Brain pericyte (primary cell): ENCODE measurements around the gene CBX6.

ENCODE experiments used
- DNase-seq: peaks from one replicate; pipeline ENCODE4 v3.0.0-alpha.2; 2012; ENCODE audit warnings: low read depth, low spot score

Gene CBX6

DNA sequence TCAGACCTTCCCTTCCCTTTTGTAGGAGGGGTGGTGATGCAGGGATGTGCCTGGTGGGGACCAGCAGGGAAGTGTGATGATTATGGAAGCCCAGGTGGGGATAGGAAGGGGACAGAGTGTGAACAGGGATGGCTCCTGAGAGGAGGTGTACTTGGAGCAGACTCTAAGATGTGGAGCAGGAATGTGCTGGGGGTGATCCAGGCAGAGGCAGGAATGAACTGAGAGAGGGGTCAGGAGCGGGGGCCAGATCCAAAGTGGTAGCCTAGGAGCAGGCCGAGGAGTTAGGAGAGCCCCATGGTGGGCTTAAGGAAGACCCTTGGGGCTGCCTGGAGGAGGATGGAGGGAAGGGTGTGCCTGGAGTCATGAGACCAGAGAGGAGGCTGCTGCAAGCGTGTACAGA lies 31.9 kb downstream of the CBX6 start:
- DNase-seq, result no peak

DNA sequence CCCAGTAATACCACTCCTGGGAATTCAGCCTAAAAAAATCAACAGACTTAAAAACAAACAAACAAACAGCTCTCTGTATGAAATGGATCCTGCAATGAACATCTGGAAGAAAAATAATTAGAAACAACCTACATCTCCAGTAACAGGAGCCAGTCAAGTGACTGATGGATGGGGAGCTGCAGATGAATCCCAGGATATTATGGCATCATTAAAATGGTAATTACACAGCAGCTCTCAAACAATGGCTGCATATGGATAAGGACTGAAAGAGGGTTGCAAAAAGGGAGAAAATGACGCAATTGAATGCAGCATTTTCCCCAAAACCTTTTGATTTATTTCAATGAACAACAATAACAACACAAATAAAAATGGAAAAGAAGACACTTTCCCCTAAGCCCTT lies 32.3 kb downstream of the CBX6 start:
- DNase-seq, result no peak

DNA sequence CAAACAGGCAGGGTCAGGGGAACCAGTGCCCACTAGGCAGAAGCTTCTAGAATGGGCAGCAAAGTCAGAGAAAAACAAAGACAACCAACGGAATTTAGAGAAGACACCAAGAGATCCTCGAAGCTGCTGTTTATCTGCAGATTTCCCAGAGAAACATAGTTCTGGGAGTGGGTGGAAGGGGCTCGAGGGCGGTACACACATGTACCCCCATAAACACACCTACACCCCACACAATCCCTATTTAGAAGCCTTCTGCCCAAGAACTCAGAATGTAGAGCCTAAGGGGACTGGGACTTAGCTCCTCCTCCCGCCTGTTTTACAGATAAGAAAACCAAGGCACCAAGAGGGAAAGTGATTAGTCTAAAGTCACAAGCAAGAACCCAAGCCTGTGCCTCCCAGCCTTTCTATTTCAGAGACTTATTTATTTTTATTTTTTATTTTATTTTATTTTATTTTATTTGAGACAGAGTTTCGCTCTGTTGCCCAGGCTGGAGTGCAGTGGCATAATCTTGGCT lies 34.5 kb downstream of the CBX6 start:
- no peak for DNase-seq

DNA sequence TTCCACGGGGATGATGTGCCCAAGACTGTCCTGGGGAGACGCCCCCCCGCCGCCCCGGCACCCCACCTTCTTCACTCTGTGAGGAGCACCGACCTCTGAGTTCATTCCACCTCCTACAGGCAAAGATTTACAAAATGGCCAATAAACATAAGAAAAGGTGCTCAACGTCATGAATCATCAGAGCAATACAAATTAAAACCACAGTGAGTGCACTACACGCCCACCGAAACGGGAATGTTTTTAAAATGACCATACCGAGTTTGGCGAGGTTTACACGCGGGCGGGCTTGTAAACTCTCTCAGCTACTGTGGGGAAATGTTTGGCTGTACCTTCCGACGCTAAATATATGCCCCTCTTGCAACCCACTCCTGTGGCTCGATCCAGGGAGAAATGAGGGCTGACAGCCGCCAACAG lies 36.1 kb downstream of the CBX6 start:
- no peak for DNase-seq

DNA sequence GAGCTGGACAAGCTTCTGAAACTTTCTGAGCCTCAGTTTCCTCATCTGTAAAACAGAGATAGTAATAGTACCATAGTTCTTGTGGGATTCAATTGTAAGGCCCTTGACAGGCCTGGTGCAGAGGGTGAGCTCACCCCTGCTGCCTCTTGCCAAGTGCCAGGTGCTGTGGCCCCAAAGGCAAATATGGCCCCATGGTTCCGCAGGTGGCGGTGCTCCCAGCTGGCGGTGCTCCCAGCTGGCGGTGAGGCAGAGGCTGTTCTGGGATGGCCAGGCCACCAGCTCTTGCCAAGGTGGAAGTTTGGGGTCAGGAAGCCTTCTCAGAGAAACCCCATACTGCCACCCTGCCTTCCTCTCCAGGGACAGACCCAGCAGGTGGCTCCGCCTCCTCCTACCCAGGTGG lies 37.0 kb downstream of the CBX6 start:
- DNase-seq, result no peak

DNA sequence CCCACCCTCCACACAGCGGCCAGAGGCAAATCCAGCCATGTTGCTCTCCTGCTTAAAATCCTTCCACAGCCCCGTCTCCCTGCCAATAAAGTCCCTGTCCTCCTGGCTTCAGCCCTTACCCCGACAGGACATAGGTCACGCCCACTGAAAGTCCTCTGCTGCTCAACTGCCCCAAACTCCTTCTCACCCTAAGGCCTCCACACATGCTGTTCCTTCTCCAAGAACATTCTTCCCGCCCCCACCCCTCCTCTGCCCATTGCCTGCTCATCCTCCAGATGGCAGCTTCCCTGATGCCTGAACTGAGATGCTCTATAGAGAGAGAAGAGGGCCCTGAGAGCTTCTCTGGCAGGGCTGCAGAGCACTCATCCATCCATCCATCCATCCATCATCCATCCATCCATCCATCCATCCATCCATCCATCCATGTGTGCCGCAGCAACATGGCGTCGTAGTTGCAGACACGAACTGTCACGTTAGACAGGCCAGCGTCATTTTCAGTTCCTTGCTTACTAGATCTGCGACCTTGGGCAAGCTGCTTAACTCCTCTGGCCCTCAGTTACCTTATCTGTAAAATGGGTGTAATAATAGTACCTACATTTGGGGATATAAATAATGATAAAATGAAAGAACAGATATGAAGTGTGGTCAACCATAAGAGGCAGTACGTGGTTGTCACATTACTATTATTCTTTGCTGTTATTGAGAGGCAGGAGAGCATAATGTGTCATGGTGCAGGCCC lies 37.6 kb downstream of the CBX6 start:
- no peak for DNase-seq

DNA sequence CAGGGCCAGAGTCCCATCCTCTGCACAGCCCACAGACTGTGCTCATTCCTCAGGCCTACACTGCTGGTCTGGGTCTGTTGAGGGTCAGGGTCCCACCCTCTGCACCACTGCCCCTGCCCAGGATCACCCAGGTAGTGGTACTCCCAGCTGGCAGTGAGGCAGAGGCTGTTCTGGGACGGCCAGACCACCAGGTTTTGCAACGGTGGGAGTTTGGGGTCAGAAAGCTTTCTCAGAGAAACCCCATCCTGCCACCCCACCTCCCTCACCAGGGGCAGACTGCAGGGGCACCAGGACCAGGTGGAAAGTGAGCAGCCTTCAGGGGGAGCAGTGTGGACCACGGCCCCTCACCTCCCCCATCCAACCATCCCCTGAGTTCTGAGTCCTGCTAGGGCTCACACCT lies 39.0 kb downstream of the CBX6 start:
- DNase-seq, result no peak

DNA sequence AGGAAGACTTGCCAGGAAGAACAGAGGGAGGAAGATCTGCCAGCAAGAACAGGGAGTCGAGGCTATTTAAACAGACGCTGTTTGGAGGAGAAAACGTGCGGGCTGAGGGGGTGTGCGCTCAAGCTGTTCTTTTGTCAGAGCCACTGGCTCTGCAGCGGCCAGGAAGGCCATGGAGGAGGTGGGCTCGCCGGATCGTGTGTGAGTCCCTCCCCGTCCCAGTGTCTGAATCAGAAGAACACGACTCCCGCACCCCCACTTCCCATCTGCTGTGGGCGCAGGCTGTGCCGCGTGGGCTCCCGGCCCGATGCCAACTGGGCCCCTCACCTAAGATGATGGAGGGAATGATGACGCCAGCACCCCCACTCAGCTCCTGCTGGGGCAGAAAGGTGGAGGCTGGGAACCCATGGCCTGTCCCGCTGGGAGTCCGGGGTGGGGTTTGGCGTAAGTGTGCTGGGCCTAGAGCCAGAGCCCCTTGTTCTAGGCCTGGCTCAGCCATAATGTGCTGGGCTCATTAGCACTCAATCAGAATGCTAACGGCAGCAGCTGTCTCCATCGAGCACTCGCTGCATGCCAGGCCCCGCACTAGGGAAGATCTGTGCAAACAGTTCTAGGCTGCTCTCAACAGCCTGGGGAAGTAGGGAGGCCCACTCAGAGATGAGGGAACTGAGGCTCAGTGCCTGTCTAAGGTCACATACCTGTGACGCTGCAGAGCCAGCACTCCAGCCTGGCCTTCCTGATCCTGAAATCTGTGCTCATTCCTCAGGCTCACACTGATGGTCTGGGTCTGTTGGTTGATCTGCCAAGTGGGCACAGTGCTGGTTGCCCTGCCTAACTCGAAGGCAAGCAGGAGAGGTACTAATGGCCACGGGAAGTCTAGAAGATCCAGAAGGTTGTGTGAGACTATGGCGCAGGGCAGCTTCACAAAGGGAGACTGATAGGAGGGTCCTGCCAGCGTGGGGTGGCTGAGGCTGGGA lies 39.7 kb downstream of the CBX6 start:
- no peak for DNase-seq

DNA sequence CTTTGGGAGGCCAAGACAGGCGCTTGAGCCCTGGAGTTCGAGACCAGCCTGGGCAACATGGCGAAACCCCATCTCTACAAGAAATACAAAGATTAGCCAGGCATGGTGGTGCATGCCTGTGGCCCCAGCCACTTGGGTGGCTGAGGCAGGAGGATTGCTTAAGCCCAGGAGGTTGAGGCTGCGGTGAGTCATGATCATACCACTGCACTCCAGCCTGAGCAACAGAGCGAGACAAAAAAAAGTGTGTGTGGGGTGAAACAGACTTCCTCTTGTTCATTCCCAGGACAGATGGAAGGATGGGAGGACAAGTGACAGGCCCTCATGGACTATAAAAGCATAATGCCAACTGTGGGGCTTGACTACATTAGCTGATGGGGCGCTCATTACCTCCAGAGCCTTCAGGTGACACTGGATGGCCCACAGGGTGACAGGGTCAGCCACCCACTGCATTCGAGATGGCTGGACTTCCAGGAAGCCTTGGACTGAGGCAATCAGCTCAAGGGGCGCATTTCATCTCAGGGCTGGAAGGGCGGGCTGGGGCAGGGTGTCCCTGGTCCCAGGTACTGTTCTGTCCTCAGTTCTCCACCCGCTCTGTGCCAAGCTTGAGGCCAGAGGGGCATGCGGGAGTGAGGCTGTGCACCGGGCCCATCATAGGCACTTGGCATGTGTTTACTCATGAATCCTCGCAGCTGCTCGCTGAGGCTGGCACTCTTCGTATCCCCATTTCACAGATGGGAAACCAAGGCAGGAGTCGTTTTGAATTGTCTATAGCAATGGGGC lies 40.7 kb downstream of the CBX6 start:
- DNase-seq, result no peak

DNA sequence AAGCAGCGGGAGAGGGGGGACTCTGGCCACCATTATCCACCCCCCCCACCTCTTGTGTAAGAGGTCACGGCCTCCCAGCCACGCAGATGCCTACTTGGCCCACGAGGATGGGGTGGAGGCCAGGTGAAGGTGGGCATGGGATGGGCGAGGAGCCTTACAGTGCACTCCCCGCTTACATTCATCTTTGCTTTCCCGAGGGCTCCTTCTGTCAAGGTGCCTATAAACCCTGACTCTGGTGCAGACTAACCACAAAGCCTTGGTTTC lies 41.2 kb downstream of the CBX6 start:
- DNase-seq, result no peak

DNA sequence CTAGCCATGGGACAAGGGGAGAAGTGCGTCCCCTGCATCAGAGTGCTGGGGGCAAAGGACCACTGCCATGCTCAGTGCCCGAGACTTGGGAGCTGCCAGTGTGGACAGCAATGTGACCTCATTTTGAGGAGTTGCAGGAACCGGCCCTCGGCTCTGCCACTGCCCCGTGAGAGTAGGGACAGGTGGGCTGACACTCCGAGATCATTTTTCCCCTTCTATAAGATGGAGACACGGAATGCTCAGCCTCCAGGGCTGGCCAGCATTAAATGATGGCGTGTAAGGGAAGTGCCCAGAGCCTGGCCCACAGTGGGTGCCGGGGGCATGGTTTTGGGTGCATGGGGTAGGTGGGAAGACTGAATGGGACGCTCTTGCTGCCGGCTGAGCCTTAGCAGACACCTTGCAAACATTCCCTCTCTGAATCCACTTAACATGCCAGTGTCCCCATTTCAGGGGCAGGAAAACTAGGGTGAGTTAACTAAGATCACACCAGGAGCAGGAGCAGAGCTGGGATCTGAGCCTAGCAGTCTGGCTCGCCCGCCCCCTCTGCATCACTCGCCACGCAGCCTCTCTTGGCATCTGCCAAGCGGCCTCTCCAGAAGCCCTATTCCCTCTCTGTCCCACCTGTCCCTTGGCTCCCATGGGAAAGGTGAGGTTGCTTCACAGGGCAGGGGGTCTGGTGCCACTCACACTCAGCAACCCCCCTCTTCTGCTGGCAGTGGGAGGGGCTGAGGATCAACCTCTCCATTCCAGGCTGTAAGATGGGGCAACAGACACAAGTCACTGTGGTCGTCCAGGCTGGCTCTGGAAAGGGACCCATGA lies 41.8 kb downstream of the CBX6 start:
- no peak for DNase-seq

DNA sequence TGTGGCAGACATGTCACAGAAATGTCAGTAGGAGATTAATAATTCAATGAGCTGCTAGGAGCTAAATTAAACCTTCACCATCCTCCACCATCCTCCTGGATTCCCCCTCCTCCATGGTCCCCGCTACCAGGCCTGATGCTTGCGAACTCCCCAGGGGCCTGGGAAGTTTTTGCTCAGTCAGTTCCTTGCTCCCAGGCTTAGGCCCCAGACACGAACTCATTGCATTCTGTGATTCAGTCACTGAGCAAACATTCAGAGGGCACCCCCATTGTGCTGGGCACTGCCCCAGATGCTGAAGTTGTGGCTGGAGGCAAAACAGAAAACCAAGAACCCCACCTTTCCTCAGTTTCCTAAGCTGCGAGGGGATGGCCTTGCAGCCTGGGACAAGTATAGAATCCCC lies 42.5 kb downstream of the CBX6 start:
- DNase-seq, result no peak

DNA sequence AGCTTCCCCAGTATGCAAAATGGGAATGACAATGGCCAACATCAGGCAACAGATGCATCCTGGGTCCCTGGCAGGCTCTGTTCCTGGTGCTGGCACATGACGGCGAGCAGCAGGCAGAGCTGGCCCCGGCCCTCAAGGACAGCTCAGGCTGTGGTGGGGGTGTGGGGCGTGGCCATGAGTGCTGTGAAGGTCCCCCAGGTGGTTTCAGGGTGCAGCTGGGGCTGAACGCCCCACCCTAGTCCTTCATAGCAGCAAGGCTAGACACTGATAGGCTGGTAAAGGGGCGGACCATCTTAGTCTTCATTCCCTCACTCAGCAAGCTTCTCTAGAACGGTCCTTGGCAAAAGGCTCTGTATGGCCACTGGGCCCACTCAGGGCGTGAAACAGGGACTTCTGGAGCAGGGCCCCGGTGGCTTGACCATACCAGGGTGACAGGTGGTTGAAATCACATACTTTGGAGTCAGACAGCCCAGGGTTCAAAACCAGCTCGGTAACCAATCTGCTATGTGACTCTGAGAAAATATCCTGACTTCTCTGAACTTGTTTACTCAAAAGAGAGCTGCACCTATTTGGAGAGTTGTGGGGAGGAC lies 43.3 kb downstream of the CBX6 start:
- no peak for DNase-seq

DNA sequence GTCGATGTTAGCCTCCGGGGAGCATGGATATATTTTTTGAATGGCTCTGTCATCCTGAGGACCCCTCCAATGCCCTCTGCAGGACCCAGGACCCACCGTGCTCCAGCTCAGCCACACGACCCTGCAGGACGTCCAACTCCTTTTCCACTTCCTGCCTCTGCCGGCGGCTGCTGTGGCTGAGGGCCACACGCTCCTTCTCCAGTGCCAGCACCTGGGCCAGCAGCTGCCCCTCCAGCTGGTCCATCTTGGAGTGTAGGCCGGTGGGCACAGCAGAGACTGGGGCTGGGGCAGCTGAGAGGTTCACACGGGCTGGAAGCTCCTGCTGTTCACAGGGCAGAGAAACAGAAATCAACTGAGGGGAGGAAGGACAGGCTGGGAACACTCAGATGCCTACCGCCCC lies 43.8 kb downstream of the CBX6 start:
- no peak for DNase-seq

DNA sequence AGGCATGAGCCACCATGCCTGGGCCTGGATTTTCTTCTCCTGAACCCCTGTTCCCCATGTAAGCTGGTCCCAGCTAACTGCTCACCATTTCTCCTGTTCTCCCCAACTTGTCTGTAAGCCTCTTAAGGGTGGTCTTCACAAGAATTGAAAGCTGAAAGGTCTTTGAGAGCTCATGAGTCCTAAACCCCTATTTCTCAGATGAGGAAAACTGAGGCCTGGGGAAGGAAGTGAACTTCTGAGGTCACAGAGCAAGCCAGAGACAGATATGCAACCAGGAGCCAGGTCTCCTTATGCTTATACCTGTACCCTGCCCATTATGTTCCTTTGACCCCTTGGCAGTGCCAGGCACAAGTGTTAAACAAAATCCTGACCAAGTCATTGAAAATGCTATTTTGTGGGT lies 44.5 kb downstream of the CBX6 start:
- no peak for DNase-seq

DNA sequence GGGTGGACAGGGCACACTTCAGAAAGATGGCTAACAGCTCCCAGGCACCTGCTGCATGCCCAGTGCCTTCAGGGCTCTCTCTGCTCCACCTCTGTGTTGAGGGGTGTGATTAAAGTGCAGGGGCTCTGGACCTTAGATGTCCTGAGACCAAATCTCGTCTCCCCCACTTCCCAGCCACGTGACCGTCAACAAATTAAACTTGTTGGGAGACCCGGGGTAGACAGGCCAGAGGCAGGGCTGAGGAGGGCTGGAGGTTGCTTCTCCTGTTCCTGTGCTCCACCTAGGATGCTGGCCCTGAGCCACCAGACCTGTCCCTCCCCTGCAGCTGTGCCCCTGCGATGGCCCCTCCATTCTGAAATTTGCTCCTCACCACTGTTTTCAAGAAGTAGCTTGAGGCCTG lies 45.2 kb downstream of the CBX6 start:
- DNase-seq, result no peak

DNA sequence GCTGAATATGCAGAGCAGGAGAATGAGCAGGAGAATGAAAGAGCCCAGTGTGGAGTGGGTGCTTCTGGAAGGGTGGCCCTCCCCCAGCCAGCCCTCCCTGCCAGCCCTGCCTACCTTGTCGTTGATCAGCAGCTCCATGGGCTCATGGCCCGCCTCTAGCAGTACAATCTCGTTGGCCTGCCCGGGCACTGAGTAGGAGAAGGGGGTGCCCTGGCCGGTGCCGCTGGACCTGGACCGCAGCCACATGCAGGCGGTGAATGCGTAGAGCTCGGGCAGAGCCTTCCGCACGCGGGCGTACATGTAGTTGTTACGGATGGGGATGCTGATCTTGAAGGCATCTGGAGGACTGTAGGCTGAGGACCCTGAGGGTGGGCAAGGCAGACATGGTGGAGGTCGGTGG lies 45.6 kb downstream of the CBX6 start:
- DNase-seq, result no peak

DNA sequence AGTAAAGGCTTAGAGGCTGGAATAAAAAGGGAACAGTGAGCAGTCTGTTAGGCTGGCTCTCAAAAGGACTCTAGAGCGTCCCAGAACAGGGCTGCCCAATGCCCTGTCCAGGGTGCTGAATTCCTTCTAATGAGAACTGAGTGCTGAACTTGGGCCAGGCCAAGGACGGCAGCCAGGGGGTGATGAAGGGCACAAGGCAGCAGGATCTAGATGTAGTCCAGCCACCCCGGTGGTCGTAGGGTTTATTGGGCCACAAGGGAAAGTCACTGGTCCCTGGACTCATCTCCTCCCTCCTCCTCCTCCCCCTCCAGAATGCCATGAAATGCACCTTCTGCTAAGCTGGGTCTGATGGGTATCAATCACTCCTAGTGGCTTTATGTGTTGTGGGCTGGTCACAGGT lies 47.4 kb downstream of the CBX6 start:
- DNase-seq, result peak; percentile 29

DNA sequence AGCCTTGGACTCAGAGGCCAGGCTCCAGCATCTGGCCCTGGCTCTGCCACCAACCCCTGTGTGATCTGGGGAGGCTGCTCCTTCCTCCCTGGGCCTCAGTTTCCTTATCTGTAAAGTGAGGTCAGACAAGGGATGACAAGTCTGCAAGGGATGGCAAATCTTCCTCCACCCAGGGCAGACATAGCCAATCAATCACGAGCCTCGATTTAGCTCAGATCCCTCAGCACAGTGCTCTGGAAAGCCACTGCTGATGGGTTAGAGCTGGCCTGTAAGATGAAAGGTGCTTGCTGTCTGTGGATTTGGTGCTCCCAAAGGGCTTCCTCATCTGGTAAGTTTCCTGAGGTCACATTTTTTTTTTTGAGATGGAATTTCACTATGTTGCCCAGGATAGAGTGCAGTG lies 48.4 kb downstream of the CBX6 start:
- DNase-seq, result no peak

DNA sequence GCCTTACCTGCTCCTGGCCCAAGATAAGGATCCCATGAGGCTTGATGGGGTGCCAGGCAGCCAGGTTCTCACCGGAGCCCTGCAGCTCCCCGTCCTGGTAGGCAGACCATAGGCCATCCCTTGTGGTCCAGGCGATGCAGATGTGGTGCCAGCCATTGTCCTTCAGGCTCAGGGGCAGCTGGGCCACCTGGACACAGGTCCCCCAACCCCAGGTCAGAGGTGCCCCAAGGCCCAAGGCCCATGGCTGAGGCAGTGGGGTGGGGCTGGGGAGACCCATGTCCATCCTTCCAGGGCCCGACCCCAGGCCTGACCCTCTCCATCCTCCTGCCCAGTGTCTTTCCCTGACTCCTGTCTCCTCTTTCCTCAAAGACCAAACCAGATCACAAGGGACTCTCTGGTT lies 48.9 kb downstream of the CBX6 start:
- no peak for DNase-seq

DNA sequence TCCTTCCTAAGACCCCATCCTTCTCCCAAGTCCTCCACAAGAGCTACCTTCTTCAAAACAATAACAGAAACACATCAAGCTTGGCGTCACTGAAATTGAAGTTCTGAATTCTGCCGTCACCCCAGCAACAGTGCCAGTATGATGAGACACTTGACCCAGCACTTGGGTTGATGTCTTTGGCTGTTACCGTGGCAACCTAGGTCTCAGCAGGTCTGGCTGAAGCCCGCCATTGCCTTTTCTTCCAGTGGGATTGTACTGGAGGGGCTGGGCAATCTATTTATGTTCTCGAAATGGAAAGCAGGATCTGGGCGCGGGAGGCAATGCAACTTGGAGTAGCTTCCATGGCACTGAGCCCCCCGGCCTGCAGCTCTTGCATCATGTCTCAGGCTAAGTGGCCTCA lies 52.0 kb downstream of the CBX6 start:
- no peak for DNase-seq
